Measurements from ENCODE around the gene ZEB1. TPM values are rescaled to one million over a fixed set of nuclear protein-coding genes. Genes with fewer than 3 reads are reported as not detected.
A peak's percentile ranks its signal among the peaks of the same experiment; 100 is the strongest.

ZEB1 gene
- total and polyA plus RNA-seq, 9 of the 15 experiments (the other 6 are each of a cell fraction or from before 2014, with no cell fraction given), result 2.1 to 8.4 (median 4.9) TPM

GRCh38 chr10:31318854-31319601 is at the start of gene ZEB1 (continued):
- TF ChIP-seq, protein P1, sequence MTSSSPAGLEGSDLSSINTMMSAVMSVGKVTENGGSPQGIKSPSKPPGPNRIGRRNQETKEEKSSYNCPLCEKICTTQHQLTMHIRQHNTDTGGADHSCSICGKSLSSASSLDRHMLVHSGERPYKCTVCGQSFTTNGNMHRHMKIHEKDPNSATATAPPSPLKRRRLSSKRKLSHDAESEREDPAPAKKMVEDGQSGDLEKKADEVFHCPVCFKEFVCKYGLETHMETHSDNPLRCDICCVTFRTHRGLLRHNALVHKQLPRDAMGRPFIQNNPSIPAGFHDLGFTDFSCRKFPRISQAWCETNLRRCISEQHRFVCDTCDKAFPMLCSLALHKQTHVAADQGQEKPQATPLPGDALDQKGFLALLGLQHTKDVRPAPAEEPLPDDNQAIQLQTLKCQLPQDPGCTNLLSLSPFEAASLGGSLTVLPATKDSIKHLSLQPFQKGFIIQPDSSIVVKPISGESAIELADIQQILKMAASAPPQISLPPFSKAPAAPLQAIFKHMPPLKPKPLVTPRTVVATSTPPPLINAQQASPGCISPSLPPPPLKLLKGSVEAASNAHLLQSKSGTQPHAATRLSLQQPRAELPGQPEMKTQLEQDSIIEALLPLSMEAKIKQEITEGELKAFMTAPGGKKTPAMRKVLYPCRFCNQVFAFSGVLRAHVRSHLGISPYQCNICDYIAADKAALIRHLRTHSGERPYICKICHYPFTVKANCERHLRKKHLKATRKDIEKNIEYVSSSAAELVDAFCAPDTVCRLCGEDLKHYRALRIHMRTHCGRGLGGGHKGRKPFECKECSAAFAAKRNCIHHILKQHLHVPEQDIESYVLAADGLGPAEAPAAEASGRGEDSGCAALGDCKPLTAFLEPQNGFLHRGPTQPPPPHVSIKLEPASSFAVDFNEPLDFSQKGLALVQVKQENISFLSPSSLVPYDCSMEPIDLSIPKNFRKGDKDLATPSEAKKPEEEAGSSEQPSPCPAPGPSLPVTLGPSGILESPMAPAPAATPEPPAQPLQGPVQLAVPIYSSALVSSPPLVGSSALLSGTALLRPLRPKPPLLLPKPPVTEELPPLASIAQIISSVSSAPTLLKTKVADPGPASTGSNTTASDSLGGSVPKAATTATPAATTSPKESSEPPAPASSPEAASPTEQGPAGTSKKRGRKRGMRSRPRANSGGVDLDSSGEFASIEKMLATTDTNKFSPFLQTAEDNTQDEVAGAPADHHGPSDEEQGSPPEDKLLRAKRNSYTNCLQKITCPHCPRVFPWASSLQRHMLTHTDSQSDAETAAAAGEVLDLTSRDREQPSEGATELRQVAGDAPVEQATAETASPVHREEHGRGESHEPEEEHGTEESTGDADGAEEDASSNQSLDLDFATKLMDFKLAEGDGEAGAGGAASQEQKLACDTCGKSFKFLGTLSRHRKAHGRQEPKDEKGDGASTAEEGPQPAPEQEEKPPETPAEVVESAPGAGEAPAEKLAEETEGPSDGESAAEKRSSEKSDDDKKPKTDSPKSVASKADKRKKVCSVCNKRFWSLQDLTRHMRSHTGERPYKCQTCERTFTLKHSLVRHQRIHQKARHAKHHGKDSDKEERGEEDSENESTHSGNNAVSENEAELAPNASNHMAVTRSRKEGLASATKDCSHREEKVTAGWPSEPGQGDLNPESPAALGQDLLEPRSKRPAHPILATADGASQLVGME (CRISPR knock-in tag; IDR thresholded peaks at IDR 0.05), result no peak
- TF ChIP-seq PTBP1 (IDR thresholded peaks at IDR 0.05; ENCODE audit: low read depth, low read length) (no peak), CBX3 (IDR thresholded peaks at IDR 0.05; ENCODE audit: borderline replicate concordance in 1 of 2, low read length in 2 of 2) (no peak), PHB (CRISPR knock-in tag; IDR thresholded peaks at IDR 0.05) (no peak), WHSC1 (IDR thresholded peaks at IDR 0.05; ENCODE audit: low read length) (no peak), SUPT5H (IDR thresholded peaks at IDR 0.05) (peak; percentile 65), HDAC1 (IDR thresholded peaks at IDR 0.05) (0 out of 4 replicates have a peak, but pooled peaks of 1 of the 2 experiments have one; percentile 29), SRSF1 (IDR thresholded peaks at IDR 0.05; ENCODE audit: low read depth, low read length) (no peak), EP400 (IDR thresholded peaks at IDR 0.05) (peak; percentile 51; the same call in 1 of the 2 replicates), DIDO1 (tag; IDR thresholded peaks at IDR 0.05; ENCODE audit: low read depth) (peak; percentile 46; the same call in 1 of the 2 replicates), ARID1B (IDR thresholded peaks at IDR 0.05) (no peak), ZBTB33 (CRISPR knock-in tag; IDR thresholded peaks at IDR 0.05) (no peak), DDX20 (tag; IDR thresholded peaks at IDR 0.05; ENCODE audit: low read depth) (no peak), CREM (IDR thresholded peaks at IDR 0.05; ENCODE audit: low read depth) (peak; percentile 58), ADNP (tag; IDR thresholded peaks at IDR 0.05) (no peak), ZFX (CRISPR knock-in tag; IDR thresholded peaks at IDR 0.05) (peak; percentile 30; the same call in 1 of the 2 replicates), RBFOX2 (IDR thresholded peaks at IDR 0.05; ENCODE audit: low read depth, low read length) (peak; percentile 69), UBTF (IDR thresholded peaks at IDR 0.05; ENCODE audit: borderline replicate concordance in 1 of 2, low read depth in 2 of 2, low read length in 2 of 2) (peak; percentile 89 to 94; a peak in 3 of 4 replicates), NUFIP1 (IDR thresholded peaks at IDR 0.05; ENCODE audit: partially characterized antibody) (no peak)
